Esophagus mucosa (tissue), 1 donor: ENCODE results near the gene ABTB1. TPM values are rescaled to one million over a fixed set of nuclear protein-coding genes. Genes with fewer than 3 reads are reported as not detected.
"Not testable (repeated sequence)": the region's sequence is repeated elsewhere in the genome, so short reads cannot be mapped to it uniquely, and the experiment has no call there.

Source experiments
- ATAC-seq: fragments of 200-7000 bp; cut with Tn5 transposase; one replicate; pipeline ENCODE4 v1.9.1; 2020
- total RNA-seq: library from RNA; stranded (reverse); gene quantifications from one replicate; pipeline ENCODE4 v1.2.4, GENCODE V29; 2023
- donor health status: DM: yes; HTN: yes; CAD: no.

The ABTB1 gene
- total RNA-seq, 1 donor from 2014 or later, result 6.4 TPM

DNA sequence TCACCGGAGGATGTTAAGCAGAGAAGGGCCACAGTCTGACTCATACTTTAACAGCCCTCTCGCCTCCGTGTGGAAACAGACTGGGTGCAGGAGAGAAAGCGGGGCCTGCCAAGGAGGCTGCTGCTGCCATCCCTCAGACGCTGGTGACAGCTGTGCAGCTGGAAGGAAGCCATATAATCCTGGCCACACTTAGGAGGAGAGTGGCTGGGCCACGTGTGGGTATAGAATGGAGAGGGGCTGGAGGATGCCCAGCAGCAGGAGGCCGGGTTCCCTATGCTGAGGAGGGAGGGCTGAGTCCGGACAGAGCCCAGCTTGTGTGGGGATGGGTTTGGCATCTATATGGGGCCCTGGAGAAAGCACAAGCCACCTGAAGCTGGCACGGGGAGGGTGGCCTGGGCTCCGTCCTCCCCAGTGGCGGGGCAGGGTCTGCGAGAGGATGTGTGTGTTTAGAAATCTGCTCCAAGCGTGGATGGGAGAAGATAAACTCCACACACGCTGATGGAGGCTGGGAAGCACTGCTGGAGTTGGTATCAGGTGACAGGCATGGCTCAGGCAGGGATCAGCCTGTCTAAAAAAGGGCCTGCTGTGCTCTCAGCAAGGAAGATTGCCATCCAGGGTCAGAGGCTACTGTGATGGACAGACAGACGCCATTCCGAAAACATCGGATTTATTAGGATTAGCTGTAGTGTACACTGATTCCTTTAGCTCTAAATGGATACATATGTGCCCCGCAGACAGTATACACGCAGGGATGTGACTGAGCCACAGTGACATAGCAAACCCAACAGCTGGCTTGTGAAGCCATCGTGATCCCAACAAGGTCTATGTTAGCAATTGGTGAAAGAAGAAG, 15.9 kb downstream of the ABTB1 start:
- ATAC-seq, result no peak

DNA sequence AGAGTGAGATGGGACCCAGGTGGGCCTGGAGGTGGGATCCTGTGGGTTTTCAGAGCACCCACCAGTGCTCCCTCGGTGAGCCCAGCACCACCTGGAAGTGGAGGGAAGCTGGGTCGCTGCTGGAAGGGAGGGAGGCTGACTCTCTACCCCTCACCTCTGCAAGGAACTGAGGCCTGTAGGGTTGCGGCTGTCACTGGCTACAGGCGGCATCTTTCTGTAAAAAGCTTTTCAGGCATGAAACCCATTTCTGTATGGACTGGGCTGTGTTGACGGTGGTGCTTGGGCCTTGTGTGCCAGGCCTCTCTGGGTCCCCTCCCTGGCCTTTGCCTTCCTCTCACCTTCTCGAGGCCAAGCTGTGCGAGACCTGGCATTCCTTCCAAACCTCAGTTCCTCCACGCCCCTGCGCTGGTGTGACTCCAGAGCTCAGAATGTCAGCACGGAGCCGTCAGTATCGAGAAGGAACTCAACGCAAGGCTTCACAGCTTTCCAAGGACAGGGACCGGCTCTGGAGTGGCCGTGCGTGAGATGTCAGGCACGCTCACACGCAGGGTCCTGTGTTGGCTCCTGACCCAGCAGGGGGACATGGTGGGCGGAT, 16.6 kb downstream of the ABTB1 start:
- no peak for ATAC-seq

DNA sequence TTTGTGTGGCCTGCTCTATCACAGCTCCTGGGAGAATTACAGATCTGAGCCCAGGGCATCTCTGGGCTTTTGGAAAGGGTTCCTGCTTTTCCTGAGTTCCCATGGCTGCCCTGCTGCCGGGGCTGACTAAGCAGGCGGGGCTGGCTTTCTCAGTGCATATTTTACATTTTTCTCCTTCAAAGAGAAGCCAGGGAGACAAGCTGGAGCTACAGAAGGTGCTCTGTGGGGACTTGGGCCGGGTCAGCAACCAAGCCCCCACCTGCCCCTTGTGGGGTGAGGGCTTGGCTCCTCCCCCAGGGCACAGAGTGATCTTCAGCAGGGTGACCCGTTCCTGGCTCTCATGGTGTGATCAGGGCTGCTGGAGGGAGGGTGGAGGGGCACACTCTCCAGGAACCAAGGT, 17.4 kb downstream of the ABTB1 start:
- peak; percentile 5 for ATAC-seq

DNA sequence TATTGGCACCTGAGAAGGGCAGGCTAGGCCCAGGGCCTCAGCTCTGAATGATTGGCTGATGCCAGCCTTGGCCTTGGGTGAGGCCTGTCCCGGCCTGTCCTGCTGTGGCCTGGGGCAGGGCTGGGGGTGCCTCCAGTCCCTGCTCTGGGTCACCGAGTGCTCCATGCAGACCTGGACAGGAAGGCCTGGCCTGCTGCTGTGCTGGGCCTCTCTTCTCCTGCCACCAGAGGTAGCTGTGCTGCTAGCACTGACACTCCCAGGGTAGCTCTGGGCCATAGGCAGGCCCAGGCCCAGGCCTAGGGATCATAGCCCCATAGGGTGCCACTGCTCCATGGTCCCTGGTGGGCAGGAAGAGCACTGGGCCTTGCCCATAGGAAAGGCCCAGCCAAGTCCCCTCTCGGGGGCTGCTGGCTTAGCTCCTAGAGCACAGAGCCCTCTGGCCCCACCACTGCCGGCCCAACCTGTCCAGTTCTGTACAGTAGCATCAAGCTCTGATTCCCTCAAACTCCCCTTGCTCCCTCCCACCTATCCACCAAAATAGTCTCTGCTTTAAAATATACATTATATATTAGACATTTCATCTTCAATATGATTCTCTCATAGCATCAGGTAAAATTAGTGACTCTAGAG, 18.2 kb downstream of the ABTB1 start:
- peak; percentile 45 for ATAC-seq

DNA sequence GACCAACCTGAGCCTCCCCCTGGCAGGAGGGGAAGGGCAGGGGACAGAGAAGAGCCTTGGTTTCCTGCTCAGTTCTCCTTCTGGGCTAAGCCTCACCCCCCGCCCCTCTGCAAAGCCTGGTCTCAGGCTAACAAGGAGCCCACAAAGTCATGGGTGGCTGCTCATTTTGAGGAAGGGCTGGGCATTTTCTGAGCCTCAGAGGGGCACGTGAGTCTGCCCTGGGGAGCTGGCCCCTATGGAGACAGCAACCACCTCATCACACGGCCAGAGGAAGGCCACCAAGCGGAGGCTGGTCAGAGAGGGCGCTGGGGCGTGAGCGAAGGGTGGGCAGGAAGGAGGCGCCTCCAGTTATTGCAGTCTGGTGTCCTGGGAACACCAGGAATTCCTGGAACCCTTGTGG, 18.7 kb downstream of the ABTB1 start:
- no peak for ATAC-seq

DNA sequence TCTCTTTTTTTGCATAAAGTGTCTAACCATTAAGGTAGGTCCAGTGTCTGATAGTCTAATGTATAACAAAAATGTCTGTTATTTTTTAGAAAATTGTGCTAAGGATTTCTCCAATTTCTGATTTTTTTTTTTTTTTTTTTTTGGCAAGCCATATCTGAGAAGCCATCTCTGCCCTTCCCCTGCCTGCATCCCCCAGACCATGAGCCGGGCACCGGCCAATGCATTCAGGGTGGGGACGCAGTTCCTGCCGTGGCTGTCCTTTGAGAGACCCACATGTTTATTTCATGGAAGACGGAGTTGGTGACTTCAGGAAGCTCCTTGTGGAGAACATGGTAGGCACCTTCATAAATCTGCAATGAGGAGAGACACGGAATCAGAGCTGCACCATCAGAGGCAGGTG, 19.2 kb downstream of the ABTB1 start:
- no peak for ATAC-seq

DNA sequence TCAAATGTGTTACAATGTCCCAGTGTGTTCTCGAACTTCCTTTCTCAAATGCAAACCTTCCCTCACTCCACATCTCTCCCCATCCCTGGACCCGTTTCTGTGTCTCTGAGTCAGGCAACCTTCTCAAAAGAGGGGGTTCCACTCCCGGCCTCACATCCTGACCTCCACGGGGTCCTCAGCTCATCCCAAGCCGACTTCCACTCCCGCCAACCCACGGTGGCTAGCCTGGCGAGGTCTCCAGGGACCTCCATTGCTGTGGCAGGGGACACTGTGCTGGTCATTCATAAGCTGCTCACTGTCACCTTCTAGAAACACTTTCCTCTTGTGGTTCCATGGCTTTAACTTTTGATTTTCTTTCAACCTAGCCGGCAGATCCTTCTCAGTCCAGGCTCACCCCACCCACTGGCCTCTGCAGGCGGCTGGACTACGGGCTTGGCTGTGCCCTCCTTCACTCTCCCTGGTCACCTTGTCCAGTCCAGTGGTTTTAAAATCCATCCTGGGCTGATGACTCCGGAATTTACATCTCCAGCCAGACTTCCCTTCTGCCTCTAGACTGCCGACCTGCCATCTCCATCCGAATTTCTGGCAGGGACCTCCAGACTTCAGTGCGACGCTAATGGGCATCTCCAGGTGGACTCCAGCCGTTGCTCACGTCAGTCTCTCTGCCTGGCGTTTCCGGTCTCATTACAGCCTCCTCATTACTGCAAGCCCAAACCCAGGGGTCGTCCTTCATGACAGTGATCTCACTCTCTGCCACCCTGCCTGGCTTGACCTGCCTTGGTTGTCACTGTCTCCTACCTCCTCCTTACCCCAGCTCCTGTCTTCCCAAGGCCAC, 20.0 kb downstream of the ABTB1 start:
- no peak for ATAC-seq

DNA sequence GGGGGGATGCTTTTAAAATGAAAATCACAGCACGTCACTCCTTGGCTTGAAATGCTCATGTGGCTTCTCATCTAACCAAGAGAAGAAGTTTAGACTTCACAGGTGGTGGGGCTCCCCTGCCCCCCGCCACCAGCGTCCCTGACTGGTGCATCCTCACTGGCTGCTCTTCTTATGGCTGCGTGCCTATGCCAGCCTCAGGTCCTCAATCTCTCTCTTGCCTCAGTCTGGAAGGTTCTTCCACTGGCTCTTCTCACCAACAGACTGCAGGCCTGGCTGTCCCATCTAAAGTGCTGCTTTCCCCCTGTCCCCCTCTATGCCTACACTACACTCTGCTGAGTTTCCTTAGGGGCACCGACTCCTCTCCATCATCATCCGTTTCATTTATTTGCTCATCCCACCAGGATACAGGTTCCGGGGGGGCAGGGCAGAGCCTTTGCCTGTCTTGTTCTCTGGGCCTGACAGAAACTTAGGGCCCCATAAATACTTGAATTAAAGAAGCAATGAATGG, 20.6 kb downstream of the ABTB1 start:
- no peak for ATAC-seq

DNA sequence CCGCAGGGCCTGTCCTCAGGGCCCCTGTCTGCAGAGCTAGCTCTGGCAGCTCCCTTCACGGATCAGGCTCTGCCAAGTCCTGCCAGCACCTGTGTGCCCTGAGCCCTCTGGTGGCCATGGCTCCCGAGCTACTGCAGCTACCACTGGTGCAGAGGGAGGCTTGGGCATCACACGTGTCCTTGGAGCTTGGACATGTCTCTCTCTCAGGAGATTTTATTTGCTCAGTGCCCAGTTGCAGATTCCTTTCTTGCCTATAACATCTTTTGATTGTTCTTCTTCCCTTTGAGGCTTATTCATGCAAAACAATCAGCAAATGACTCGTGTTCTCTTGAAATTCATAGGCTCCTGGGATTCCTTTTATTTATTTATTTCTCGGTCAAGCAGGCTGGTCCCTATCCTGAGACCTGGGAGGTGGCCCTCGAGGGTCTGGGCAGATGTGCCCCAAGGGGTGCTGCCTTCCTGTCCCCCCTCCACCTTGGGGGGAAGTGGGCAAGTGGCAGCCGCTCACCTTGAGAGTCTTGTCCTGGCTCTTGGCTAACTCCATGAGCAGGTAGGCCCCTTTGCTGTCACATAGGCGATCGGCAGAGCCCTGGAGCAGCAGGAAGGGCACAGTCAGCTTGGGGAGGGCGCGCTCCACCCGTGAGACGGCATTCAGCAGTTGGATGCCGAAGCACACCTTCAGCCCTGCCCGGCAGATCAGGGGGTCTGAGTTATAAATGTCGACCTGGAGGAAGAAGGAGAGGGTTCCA, 21.9 kb downstream of the ABTB1 start:
- peak; percentile 33 for ATAC-seq

DNA sequence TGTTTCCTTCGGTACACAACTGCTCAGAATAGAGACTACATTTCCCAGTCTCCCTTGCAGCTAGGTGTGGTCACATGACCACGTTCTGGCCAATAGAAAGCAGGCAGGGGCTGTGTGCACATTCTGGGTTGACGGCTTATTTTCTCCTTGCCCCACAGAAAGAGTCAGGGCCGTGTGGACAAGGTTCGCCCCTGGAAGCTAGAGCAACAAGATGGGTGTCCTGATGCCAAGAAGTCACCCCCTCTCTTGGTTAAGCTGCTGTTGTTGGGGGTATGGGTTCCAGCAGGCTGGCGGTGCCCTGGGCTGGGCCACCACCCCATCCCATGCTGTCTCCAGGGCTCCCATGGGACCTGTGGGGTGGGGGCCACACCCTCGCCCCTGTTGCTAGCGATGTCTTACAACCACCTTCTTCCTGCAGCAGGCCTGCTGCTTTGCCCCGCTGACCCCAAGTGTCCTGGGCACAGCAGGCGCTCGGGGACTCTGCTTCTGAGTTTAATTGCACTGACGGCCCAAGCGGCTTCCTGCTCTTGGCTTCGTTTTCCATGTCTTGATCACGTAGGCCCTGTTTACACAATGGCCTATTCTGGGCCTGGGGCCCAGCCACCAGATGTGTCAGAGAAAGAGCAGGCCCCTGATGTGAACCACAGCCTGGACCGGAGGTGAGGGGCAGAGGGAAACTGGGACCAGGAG, 24.9 kb downstream of the ABTB1 start:
- peak; percentile 54 for ATAC-seq

DNA sequence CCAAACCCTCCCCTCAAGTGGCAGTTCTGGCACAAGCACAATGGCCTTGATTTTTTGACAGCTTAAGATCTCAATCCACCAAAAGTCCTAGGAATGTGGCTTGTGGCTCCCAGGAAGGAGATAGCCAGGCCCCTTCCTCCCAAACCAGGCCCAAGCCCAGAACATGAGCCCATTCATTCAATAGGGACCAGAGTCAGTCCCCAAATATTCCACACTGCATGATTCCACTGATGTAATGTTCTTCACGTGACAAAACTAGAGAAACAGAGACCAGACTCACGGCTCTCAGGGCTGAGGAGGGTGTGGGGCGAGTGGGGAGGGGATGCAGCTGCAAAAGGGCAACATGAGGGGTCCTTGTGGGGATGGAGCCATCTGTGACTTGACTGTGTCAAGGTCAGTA, 25.5 kb downstream of the ABTB1 start:
- no peak for ATAC-seq

DNA sequence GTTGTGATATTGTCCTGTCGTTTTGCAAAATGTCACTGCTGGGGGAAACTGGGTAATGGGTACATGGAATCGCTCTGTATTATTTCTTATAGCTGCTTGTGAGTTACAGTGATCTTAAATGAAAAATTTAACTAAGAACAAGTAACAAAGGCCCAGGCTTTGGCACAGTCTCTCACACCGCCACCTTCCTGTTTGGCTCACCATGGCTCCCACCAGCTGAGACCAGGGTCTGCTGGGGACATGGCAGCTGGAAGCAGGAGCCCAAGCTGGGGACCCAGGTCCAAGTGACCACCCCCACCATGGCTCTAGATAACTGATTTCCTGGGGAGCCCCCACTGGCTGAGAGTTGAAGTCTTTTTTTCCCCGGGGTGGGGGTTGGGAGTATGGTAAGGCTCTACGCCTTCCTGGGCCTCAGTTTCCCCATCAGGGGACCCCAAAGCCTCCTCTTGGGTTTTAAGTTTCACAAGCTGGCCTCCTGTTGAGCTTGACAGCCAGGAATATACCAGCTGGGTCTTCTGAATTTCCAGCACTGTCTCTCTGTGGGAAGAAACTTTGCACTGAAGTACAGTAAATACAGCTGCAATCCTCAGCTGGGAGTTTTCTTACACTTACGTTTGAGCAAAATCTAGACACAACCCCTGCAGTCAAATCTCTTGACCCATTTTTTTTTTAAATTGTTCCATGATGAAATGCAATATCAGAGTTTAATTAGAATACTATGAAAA, 26.1 kb downstream of the ABTB1 start:
- ATAC-seq, result no peak

DNA sequence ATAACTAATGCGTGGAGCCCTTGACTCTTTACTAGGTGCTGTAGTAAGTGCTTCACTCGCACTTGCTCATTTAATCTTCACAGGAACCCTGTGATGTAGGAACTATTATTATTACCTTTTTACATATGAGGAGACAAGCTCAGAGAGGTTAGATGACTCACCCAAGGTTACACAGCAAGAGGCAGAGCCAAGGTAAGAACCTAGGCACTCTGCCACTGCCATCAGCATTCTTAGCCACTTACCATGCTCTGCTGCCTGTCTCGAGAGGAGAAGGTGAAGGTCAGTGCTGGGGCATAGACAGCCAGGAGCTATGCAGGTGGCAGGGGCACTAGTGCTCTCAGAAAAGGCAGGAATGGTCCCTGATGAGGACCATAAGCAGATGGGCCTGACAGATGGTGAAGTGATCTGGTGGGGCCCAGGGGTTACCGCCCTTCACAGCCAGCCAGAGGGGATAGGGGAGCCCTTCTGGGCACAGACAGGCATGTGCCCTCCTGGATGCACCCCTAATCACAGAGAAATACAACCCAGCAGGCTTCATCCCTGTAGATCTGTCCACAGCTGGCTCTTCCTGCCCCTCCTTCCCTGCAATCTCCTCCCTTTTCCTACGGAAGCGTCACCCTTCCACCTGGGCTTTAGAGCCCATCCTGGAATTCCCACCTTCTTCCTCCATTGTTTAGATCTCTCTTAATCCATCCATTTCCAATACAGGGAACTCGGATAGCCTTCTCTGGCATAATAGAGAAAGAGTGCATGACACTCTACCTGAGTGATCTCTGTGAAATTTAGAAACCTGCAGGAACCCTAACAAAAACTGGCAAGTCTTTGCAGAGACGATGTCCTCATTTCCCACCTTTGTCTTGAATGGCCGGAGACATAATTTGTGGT, 26.9 kb downstream of the ABTB1 start:
- ATAC-seq, result peak; percentile 34

DNA sequence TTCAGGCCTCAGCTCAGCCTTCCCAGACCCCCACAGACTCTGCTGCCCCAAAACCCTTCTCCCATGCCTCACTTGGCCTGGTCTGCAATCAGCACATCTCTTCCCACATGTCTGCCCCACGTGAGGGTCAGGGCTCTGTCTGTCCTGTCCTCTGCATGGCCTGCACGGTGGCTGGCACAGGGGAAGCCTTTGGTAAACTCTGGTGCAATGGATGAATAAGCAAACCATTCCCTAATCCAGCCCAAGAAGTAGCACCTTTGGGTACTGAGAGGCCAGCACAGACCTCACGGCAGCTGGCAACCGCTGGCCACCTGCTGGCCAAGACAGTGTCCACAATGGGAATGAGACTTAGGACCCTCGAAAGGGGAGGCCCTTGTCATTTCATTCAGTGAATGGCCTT, 27.7 kb downstream of the ABTB1 start:
- ATAC-seq, result no peak

DNA sequence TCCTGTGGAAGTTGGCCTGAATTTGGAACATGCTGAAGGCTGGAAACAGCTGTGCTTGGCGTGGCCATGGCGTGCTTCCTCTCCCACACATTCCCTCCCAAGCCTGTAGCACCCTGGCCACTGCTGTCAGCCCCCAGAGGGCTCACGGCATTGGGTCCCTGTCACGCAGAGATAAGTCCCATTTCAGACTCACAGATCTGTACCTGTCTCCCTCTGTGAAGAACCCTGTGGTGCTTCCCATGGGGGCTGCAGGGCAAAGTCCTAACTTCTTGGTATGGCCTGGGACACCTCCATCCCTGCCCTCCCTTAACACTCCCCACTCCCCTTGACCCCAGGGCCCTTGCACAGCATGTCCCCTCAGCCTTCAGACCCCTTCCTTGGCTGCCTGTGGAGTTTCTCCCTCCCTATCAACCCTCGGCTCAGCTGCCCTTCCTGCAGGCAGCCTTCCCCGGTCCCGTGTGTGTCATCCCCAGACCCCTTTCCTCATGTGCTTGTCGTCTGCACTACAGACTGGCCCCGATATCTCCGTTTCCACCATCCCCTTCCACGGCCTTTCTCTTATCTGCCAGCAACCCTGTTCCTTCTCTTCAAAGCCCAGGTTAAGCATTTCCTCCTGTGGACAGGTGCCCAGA, 28.6 kb downstream of the ABTB1 start:
- ATAC-seq, result no peak

DNA sequence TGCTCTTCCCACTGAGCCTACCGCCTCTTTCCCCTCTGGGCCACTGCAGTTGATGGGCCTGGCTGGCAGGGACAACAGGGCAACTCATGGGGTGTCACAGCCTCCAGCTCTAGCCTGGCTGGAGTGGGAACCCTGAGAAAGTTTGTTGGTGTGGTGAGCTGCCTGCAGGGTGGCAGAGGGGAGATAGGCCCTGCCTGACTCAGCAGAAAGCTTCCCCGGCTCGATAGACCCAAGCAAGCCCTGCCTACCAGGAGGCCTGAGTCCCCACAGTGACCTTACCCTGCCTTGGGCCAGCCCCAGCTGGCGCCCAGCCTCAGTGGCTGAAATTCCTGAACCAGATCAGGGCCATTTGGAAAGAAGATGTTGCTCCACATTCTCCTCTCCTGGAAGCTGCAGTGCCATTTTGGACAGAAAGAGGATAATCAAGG, 29.4 kb downstream of the ABTB1 start:
- no peak for ATAC-seq

DNA sequence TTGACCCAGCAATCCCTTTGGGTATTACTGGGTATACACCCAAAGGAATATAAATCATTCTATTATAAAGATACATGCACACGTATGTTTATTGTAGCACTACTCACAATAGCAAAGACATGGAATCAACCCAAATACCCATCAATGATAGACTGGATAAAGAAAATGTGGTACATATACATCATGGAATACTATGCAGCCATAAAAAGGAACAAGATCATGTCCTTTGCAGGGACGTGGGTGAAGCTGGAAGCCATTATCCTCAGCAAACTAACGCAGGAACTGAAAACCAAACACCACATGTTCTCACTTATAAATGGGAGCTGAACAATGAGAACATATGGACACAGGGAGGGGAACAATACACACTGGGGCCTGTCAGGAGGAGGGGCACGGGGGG, 32.1 kb downstream of the ABTB1 start:
- ATAC-seq, result not testable (repeated sequence)

DNA sequence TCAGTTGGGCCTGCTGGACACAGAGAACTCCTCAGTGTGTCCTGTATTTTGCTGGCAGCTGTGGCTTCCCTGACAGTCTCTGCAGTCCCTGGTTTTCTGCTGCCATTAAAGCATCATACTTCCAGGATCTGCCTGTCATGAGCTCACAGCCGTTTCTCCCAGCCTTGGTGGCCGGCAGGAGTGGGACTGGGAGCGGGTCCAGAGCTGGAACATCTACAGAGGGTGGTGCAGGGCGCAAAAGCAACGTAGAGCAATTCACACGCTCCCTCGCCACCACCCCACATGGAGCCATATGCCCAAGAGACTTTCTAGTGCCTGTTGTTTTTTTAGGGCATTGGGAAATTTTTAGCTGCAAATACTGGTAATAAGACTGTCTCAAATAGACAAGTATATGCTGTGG, 33.6 kb downstream of the ABTB1 start:
- ATAC-seq, result no peak

DNA sequence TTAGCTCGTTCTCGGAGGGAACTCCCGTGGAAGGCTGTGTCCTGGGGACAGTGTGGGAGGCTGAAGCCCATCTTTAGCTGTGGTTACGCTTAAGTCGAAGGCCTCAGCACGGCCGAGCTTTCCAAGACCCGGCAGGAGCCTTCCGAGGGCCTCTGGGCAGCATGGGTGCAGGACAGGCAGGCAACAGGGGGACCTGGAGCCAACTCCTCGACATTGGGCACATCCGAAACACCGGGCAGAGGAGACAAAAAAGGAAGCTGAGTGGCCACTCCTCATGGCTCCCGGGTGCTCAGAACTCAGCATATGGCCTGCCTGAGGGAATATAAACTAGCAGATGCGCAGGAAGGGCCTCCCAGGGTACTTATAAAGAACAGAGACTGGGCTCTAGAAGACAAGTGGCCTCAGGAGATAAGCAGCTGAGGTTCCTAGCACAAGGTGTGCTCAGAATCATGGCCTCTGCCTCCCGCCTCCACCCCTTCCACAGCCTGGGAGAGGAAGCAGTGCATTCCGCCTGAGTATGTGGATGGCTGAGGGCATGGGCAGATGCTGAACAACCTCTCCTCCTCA, 34.1 kb downstream of the ABTB1 start:
- ATAC-seq, result no peak
